ENCODE data around the gene TCF7. TPM values are rescaled to one million over a fixed set of nuclear protein-coding genes. Genes with fewer than 3 reads are reported as not detected.

The TCF7 gene
- total RNA-seq, 8 experiments from 2014 or later = 2.2 to 20.9 (median 5.3) TPM

- 80 to 100% (median 100%) methylated on average over 1 to 2 of the region's 7 CpGs; no CpG with 5 or more reads in 4 of the 10 experiments for WGBS, 10 experiments
- H3K27ac ChIP-seq = no peak overlapping the region
Observed at GRCh38 chr5:134131578-134132350, 17.3 kb downstream of the TCF7 start.

GRCh38 chr5:134132372-134133187, 18.1 kb downstream of the TCF7 start:
- Histone ChIP-seq H3K4me3 (no peak overlapping the region), H3K27ac (no peak overlapping the region), H3K4me1 (replicated peaks in 1 of 2) (no peaks in the 10 kb centered on the region)
- no peak for ATAC-seq (replicated peaks in 6 of 8)
- in situ Hi-C loops (cut with MboI; ENCODE audit: low pct_unique_long_range_greater_than_20kb in 2 of 9, low sequenced_read_pairs in 9 of 9, unreplicated experiment in 9 of 9) = loop anchor here in 4 of 9 experiments (25.0 kb wide), 1 partner anchor 95 kb away; no protein-coding TSS in a partner anchor
- WGBS, 10 experiments = 96 to 100% methylated on average over 1 to 4 of the region's 16 CpGs; no CpG with 5 or more reads in 8 of the 10 experiments

More at GRCh38 chr5:134131578-134132350, 17.3 kb downstream of the TCF7 start:
- ATAC-seq (replicated peaks in 6 of 8) = no peak
- in situ Hi-C loops (cut with MboI; ENCODE audit: low pct_unique_long_range_greater_than_20kb in 2 of 9, low sequenced_read_pairs in 9 of 9, unreplicated experiment in 9 of 9) = loop anchor here in 4 of 9 experiments (25.0 kb wide), 1 partner anchor 94 kb away; no protein-coding TSS in a partner anchor
- H3K4me3 ChIP-seq = no peak overlapping the region
- H3K4me1 ChIP-seq (replicated peaks in 1 of 2) = no peaks in the 10 kb centered on the region

GRCh38 chr5:134133188-134133994, 18.9 kb downstream of the TCF7 start:
- H3K27ac ChIP-seq = no peak overlapping the region
- 75 to 88% (median 87%) methylated on average over 1 to 5 of the region's 9 CpGs; no CpG with 5 or more reads in 6 of the 10 experiments for WGBS, 10 experiments
- no peak overlapping the region for H3K4me3 ChIP-seq
- ATAC-seq (replicated peaks in 6 of 8) = peak in 3 of 8 experiments; percentile 9 to 41 (median 13)
- in situ Hi-C loops (cut with MboI; ENCODE audit: low pct_unique_long_range_greater_than_20kb in 2 of 9, low sequenced_read_pairs in 9 of 9, unreplicated experiment in 9 of 9) = loop anchor here in 4 of 9 experiments (25.0 kb wide), 1 partner anchor 96 kb away; no protein-coding TSS in a partner anchor
- H3K4me1 ChIP-seq (replicated peaks in 1 of 2) = no peaks in the 10 kb centered on the region

- Histone ChIP-seq H3K4me1 (replicated peaks in 1 of 2) (no peaks in the 10 kb centered on the region), H3K4me3 (no peak overlapping the region), H3K27ac (no peak overlapping the region)
- 95 to 100% (median 100%) methylated on average over 1 to 4 of the region's 6 CpGs; no CpG with 5 or more reads in 7 of the 10 experiments for WGBS, 10 experiments
- no peak for ATAC-seq (replicated peaks in 6 of 8)
- in situ Hi-C loops (cut with MboI; ENCODE audit: low pct_unique_long_range_greater_than_20kb in 2 of 9, low sequenced_read_pairs in 9 of 9, unreplicated experiment in 9 of 9) = loop anchor here in 4 of 9 experiments (25.0 kb wide), 1 partner anchor 97 kb away; no protein-coding TSS in a partner anchor
Observed at GRCh38 chr5:134133995-134134541, 19.6 kb downstream of the TCF7 start.

- 93 to 100% (median 100%) methylated on average over 2 to 7 of the region's 7 CpGs; no CpG with 5 or more reads in 2 of the 10 experiments for WGBS, 10 experiments
- Histone ChIP-seq H3K27ac (no peak overlapping the region), H3K4me3 (no peak overlapping the region), H3K4me1 (replicated peaks in 1 of 2) (no peaks in the 10 kb centered on the region)
- in situ Hi-C loops (cut with MboI; ENCODE audit: low pct_unique_long_range_greater_than_20kb in 2 of 9, low sequenced_read_pairs in 9 of 9, unreplicated experiment in 9 of 9) = loop anchor here in 5 of 9 experiments (5.0 to 25.0 kb wide), 2 partner anchors 83 to 98 kb away; no protein-coding TSS in a partner anchor
- ATAC-seq (replicated peaks in 6 of 8) = no peak
Observed at GRCh38 chr5:134135091-134135655, 20.7 kb downstream of the TCF7 start.

GRCh38 chr5:134136221-134136631, 21.7 kb downstream of the TCF7 start:
- ATAC-seq (replicated peaks in 6 of 8) = no peak
- Histone ChIP-seq H3K4me1 (replicated peaks in 1 of 2) (no peaks in the 10 kb centered on the region), H3K4me3 (no peak overlapping the region), H3K27ac (no peak overlapping the region)
- WGBS, 10 experiments = 92 to 100% methylated on average over 1 to 2 of the region's 2 CpGs; no CpG with 5 or more reads in 8 of the 10 experiments
- in situ Hi-C loops (cut with MboI; ENCODE audit: low pct_unique_long_range_greater_than_20kb in 2 of 9, low sequenced_read_pairs in 9 of 9, unreplicated experiment in 9 of 9) = loop anchor here in 5 of 9 experiments (5.0 to 25.0 kb wide), 2 partner anchors 84 to 99 kb away; no protein-coding TSS in a partner anchor

- Histone ChIP-seq H3K4me1 (replicated peaks in 1 of 2) (no peaks in the 10 kb centered on the region), H3K4me3 (no peak overlapping the region), H3K27ac (no peak overlapping the region)
- in situ Hi-C loops (cut with MboI; ENCODE audit: low pct_unique_long_range_greater_than_20kb in 2 of 9, low sequenced_read_pairs in 9 of 9, unreplicated experiment in 9 of 9) = loop anchor here in 5 of 9 experiments (5.0 to 25.0 kb wide), 2 partner anchors 84 to 99 kb away; no protein-coding TSS in a partner anchor
- ATAC-seq (replicated peaks in 6 of 8) = no peak
- 40 to 100% (median 40%) methylated on average over 1 of the region's 7 CpGs; no CpG with 5 or more reads in 7 of the 10 experiments for WGBS, 10 experiments
Observed at GRCh38 chr5:134136771-134137170, 22.3 kb downstream of the TCF7 start.

- 100% methylated on average over 1 of the region's 3 CpGs; no CpG with 5 or more reads in 9 of the 10 experiments for WGBS, 10 experiments
- H3K4me1 ChIP-seq (replicated peaks in 1 of 2) = no peaks in the 10 kb centered on the region
- ATAC-seq (replicated peaks in 6 of 8) = peak in 2 of 8 experiments; percentile 53
- H3K4me3 ChIP-seq = no peak overlapping the region
- no peak overlapping the region for H3K27ac ChIP-seq
- in situ Hi-C loops (cut with MboI; ENCODE audit: low pct_unique_long_range_greater_than_20kb in 2 of 9, low sequenced_read_pairs in 9 of 9, unreplicated experiment in 9 of 9) = loop anchor here in 5 of 9 experiments (5.0 to 25.0 kb wide), 2 partner anchors 86 to 101 kb away; no protein-coding TSS in a partner anchor
Observed at GRCh38 chr5:134138416-134139376, 24.2 kb downstream of the TCF7 start.

- 62 to 100% (median 88%) methylated on average over 1 to 3 of the region's 4 CpGs; no CpG with 5 or more reads in 6 of the 10 experiments for WGBS, 10 experiments
- in situ Hi-C loops (cut with MboI; ENCODE audit: low pct_unique_long_range_greater_than_20kb in 2 of 9, low sequenced_read_pairs in 9 of 9, unreplicated experiment in 9 of 9) = loop anchor here in 5 of 9 experiments (5.0 to 25.0 kb wide), 2 partner anchors 87 to 102 kb away; no protein-coding TSS in a partner anchor
- Histone ChIP-seq H3K4me1 (replicated peaks in 1 of 2) (no peaks in the 10 kb centered on the region), H3K4me3 (no peak overlapping the region), H3K27ac (no peak overlapping the region)
- ATAC-seq (replicated peaks in 6 of 8) = no peak
Observed at GRCh38 chr5:134139377-134139851, 24.9 kb downstream of the TCF7 start.

GRCh38 chr5:134139891-134140469, 25.5 kb downstream of the TCF7 start:
- in situ Hi-C loops (cut with MboI; ENCODE audit: low pct_unique_long_range_greater_than_20kb in 2 of 9, low sequenced_read_pairs in 9 of 9, unreplicated experiment in 9 of 9) = loop anchor here in 5 of 9 experiments (5.0 to 25.0 kb wide), 3 partner anchors 88 to 105 kb away; no protein-coding TSS in a partner anchor
- 93 to 100% (median 98%) methylated on average over 1 to 8 of the region's 8 CpGs; no CpG with 5 or more reads in 4 of the 10 experiments for WGBS, 10 experiments
- Histone ChIP-seq H3K4me1 (replicated peaks in 1 of 2) (no peaks in the 10 kb centered on the region), H3K27ac (no peak overlapping the region), H3K4me3 (no peak overlapping the region)
- ATAC-seq (replicated peaks in 6 of 8) = no peak
